ENCODE results near the gene STX4. TPM values are rescaled to one million over a fixed set of nuclear protein-coding genes. Genes with fewer than 3 reads are reported as not detected.

The STX4 gene
- total RNA-seq, 1 experiment from 2014 or later, result 65.2 TPM

- Histone ChIP-seq H3K36me3 (ENCODE audit: control insufficient read depth, insufficient read depth, low read length) (peaks cover 10% of the 10 kb centered on the region), H3K9me3 (ENCODE audit: control insufficient read depth, insufficient read depth, low read depth, low read length) (no peaks in the 10 kb centered on the region), H3K4me1 (ENCODE audit: control insufficient read depth, insufficient read depth, low read length) (peaks cover 10% of the 10 kb centered on the region; the same call in 1 of the 2 replicates), H3K4me3 (ENCODE audit: low read depth in 2 of 2, low read length in 2 of 2) (no peak overlapping the region), H3K27ac (ENCODE audit: low read length) (no peak overlapping the region), H3K27me3 (ENCODE audit: control insufficient read depth, insufficient read depth, low read length) (no peaks in the 10 kb centered on the region)
- in situ Hi-C loops (cut with HindIII; ENCODE audit: low pct_unique_long_range_greater_than_20kb, low sequenced_read_pairs) (no loop called here), intact Hi-C loops (cut with micrococcal nuclease; ENCODE audit: unreplicated experiment) (no loop called here)
- TF ChIP-seq, protein P1, sequence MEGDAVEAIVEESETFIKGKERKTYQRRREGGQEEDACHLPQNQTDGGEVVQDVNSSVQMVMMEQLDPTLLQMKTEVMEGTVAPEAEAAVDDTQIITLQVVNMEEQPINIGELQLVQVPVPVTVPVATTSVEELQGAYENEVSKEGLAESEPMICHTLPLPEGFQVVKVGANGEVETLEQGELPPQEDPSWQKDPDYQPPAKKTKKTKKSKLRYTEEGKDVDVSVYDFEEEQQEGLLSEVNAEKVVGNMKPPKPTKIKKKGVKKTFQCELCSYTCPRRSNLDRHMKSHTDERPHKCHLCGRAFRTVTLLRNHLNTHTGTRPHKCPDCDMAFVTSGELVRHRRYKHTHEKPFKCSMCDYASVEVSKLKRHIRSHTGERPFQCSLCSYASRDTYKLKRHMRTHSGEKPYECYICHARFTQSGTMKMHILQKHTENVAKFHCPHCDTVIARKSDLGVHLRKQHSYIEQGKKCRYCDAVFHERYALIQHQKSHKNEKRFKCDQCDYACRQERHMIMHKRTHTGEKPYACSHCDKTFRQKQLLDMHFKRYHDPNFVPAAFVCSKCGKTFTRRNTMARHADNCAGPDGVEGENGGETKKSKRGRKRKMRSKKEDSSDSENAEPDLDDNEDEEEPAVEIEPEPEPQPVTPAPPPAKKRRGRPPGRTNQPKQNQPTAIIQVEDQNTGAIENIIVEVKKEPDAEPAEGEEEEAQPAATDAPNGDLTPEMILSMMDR (IDR thresholded peaks at IDR 0.05), result no peak
- BruUV-seq (replicated peaks), result no TSS peak
- CTCF ChIA-PET, result no interaction called here
- ATAC-seq, result no peak
- DNase-seq (ENCODE audit: low read depth, low spot score), result no peak
- POLR2A ChIA-PET, result no interaction called here
These were observed 43.0 kb downstream of the STX4 start for GRCh38 chr16:31076319-31076718.

- H3K4me1 ChIP-seq (ENCODE audit: control insufficient read depth, insufficient read depth, low read length), result peaks cover 5% of the 10 kb centered on the region; the same call in 1 of the 2 replicates
- no peak overlapping the region for H3K4me3 ChIP-seq (ENCODE audit: low read depth in 2 of 2, low read length in 2 of 2)
- POLR2A ChIA-PET, result no interaction called here
- TF ChIP-seq, protein P1 (IDR thresholded peaks at IDR 0.05), result no peak
- TF ChIP-seq REST (IDR thresholded peaks at IDR 0.05; ENCODE audit: insufficient read depth in 1 of 2, low read depth in 2 of 2, low read length in 1 of 2), result no peak
- TF ChIP-seq SIN3A (IDR thresholded peaks at IDR 0.05; ENCODE audit: borderline replicate concordance, insufficient read depth, low read depth, low read length), result no peak
- TF ChIP-seq TCF7L2 (IDR thresholded peaks at IDR 0.05; ENCODE audit: low read depth, low read length), result no peak
- no peak for TF ChIP-seq POLR2AphosphoS5 (IDR thresholded peaks at IDR 0.05; ENCODE audit: low read depth, low read length)
- peaks cover 10% of the 10 kb centered on the region for H3K36me3 ChIP-seq (ENCODE audit: control insufficient read depth, insufficient read depth, low read length)
- no peaks in the 10 kb centered on the region for H3K27me3 ChIP-seq (ENCODE audit: control insufficient read depth, insufficient read depth, low read length)
- DNase-seq (ENCODE audit: low read depth, low spot score) (no peak), ATAC-seq (no peak)
- CTCF ChIA-PET, result no interaction called here
- BruUV-seq (replicated peaks), result no TSS peak
- H3K9me3 ChIP-seq (ENCODE audit: control insufficient read depth, insufficient read depth, low read depth, low read length), result no peaks in the 10 kb centered on the region
- no peak overlapping the region for H3K27ac ChIP-seq (ENCODE audit: low read length)
- in situ Hi-C loops (cut with HindIII; ENCODE audit: low pct_unique_long_range_greater_than_20kb, low sequenced_read_pairs), result no loop called here
- intact Hi-C loops (cut with micrococcal nuclease; ENCODE audit: unreplicated experiment), result no loop called here
These were observed 43.7 kb downstream of the STX4 start for GRCh38 chr16:31077024-31077423.

All from Panc1 (cell line).